IPS-18c (cell line): Measurements from ENCODE around the gene MUCL3.
"Not testable (repeated sequence)": the region's sequence is repeated elsewhere in the genome, so short reads cannot be mapped to it uniquely, and the experiment has no call there.

Source experiments
- H3K4me3 ChIP-seq: 2 replicates; pipeline ENCODE4 v1.7.0; 2013; ENCODE audit warnings: low read depth, mild to moderate bottlenecking, low read length, moderate library complexity; ENCODE audit not compliant: insufficient read depth
- H3K9me3 ChIP-seq: one replicate; pipeline ENCODE4 v1.6.1; 2013; ENCODE audit warnings: mild to moderate bottlenecking, low read length, moderate library complexity; ENCODE audit not compliant: control insufficient read depth, insufficient read depth

The MUCL3 gene

GRCh38 chr6:30990422-30991086 is 49.8 kb downstream of the MUCL3 start:
- Histone ChIP-seq H3K9me3 (peaks cover 5% of the 10 kb centered on the region), H3K4me3 (no peak overlapping the region)

GRCh38 chr6:30991891-30992290 is 51.1 kb downstream of the MUCL3 start:
- Histone ChIP-seq H3K4me3 (no peak overlapping the region), H3K9me3 (peaks cover 5% of the 10 kb centered on the region)

GRCh38 chr6:30997301-30997700 is 56.5 kb downstream of the MUCL3 start:
- no peak overlapping the region for H3K4me3 ChIP-seq
- peaks cover 5% of the 10 kb centered on the region for H3K9me3 ChIP-seq

GRCh38 chr6:30998785-30999184 is 58.0 kb downstream of the MUCL3 start:
- Histone ChIP-seq H3K4me3 (no peak overlapping the region), H3K9me3 (peaks cover 5% of the 10 kb centered on the region)

- H3K9me3 ChIP-seq, H3K4me3 ChIP-seq: not testable (repeated sequence)
These were observed 59.5 kb downstream of the MUCL3 start for GRCh38 chr6:31000067-31000860.

- Histone ChIP-seq H3K9me3 (no peaks in the 10 kb centered on the region), H3K4me3 (no peak overlapping the region)
These were observed 60.6 kb downstream of the MUCL3 start for GRCh38 chr6:31001281-31001888.

- H3K9me3 ChIP-seq = no peaks in the 10 kb centered on the region
- H3K4me3 ChIP-seq = no peak overlapping the region
These were observed 61.7 kb downstream of the MUCL3 start for GRCh38 chr6:31002471-31002870.
